HepG2 (cell line): Measurements from ENCODE around the gene THY1. TPM values are rescaled to one million over a fixed set of nuclear protein-coding genes. Genes with fewer than 3 reads are reported as not detected.

Source experiments
- AFF4 ChIP-seq: sonication (generic); formaldehyde crosslinking; IDR thresholded peaks from 2 replicates; pipeline ENCODE4 v1.4.0; 2020; ENCODE audit warnings: missing genetic modification reagents
- CBX1 ChIP-seq: IDR thresholded peaks from one replicate; pipeline ENCODE4 v1.6.1; 2016; ENCODE audit warnings: antibody characterized with exemption, low read depth
- CREB1 ChIP-seq, 2 experiments: fragments of 450-650 bp in 1 of 2; IDR thresholded peaks; 2 replicates each; pipeline ENCODE4 v1.6.1; 2016 to 2017; ENCODE audit warnings: control low read depth in 1 of 2, mild to moderate bottlenecking in 1 of 2, missing compliant biosample characterization in 1 of 2, missing genetic modification characterization in 1 of 2
- DBP ChIP-seq: sonication (generic); formaldehyde crosslinking; IDR thresholded peaks from 2 replicates; pipeline ENCODE4 v1.4.0; 2020; ENCODE audit warnings: missing genetic modification reagents; ENCODE audit errors: not compliant biosample characterization
- FOXA3 ChIP-seq: IDR thresholded peaks from 2 replicates; pipeline ENCODE4 v1.6.1; 2016; ENCODE audit warnings: missing genetic modification reagents, missing compliant biosample characterization
- GLI4 ChIP-seq: sonication (generic); formaldehyde crosslinking; IDR thresholded peaks from 2 replicates; pipeline ENCODE4 v1.5.1; 2020; ENCODE audit warnings: missing genetic modification reagents, mild to moderate bottlenecking, moderate library complexity, borderline replicate concordance
- MIXL1 ChIP-seq: IDR thresholded peaks from 2 replicates; pipeline ENCODE4 v1.6.1; 2016
- POLR2G ChIP-seq: fragments of 200-400 bp; formaldehyde crosslinking; IDR thresholded peaks from 2 replicates; pipeline ENCODE4 v1.6.1; 2018; ENCODE audit warnings: mild to moderate bottlenecking, low read depth, low read length, moderate library complexity
- SMC3 ChIP-seq: IDR thresholded peaks from 2 replicates; pipeline ENCODE4 v1.6.1; 2011; ENCODE audit warnings: low read length, improper control_type of control experiment
- SP2 ChIP-seq: sonication (generic); formaldehyde crosslinking; IDR thresholded peaks from 2 replicates; pipeline ENCODE4 v1.5.1; 2020; ENCODE audit warnings: mild to moderate bottlenecking, missing genetic modification reagents
- SRSF1 ChIP-seq: fragments of 200-400 bp; formaldehyde crosslinking; optimal IDR thresholded peaks from 2 replicates; pipeline ENCODE3; 2017; ENCODE audit warnings: mild to moderate bottlenecking, low read depth, low read length, moderate library complexity
- TAF1 ChIP-seq: sonication (generic); formaldehyde crosslinking; IDR thresholded peaks from 2 replicates; pipeline ENCODE4 v1.4.0; 2020; ENCODE audit warnings: missing genetic modification reagents
- TBL1XR1 ChIP-seq: fragments of 150-350 bp; IDR thresholded peaks from 2 replicates; pipeline ENCODE4 v1.6.1; 2014; ENCODE audit warnings: borderline replicate concordance, low read length; ENCODE audit not compliant: partially characterized antibody
- TBX2 ChIP-seq: sonication (generic); formaldehyde crosslinking; IDR thresholded peaks from 2 replicates; pipeline ENCODE4 v1.5.0; 2020; ENCODE audit warnings: missing genetic modification reagents, mild to moderate bottlenecking, borderline replicate concordance
- TGIF2 ChIP-seq: IDR thresholded peaks from 2 replicates; pipeline ENCODE4 v1.6.1; 2016; ENCODE audit warnings: control low read depth, missing compliant biosample characterization
- ZBTB14 ChIP-seq: sonication (generic); formaldehyde crosslinking; IDR thresholded peaks from 2 replicates; pipeline ENCODE4 v1.4.0; 2020; ENCODE audit warnings: missing genetic modification reagents
- ZBTB21 ChIP-seq: sonication (generic); formaldehyde crosslinking; IDR thresholded peaks from 2 replicates; pipeline ENCODE4 v1.4.0; 2020; ENCODE audit warnings: missing genetic modification reagents
- ZNF234 ChIP-seq: sonication (generic); formaldehyde crosslinking; conservative IDR thresholded peaks from 2 replicates; pipeline ENCODE4 v1.5.1; 2020; ENCODE audit warnings: mild to moderate bottlenecking, missing genetic modification reagents
- ZNF34 ChIP-seq: sonication (generic); formaldehyde crosslinking; IDR thresholded peaks from 2 replicates; pipeline ENCODE4 v1.4.0; 2020; ENCODE audit warnings: mild to moderate bottlenecking, missing genetic modification reagents, borderline replicate concordance
- ZNF343 ChIP-seq: sonication (generic); formaldehyde crosslinking; IDR thresholded peaks from 2 replicates; pipeline ENCODE4 v1.4.0; 2020; ENCODE audit warnings: mild to moderate bottlenecking, missing genetic modification reagents
- ZNF563 ChIP-seq: sonication (generic); formaldehyde crosslinking; IDR thresholded peaks from 2 replicates; pipeline ENCODE4 v1.8.0; 2022; ENCODE audit warnings: mild to moderate bottlenecking, moderate library complexity, missing genetic modification reagents
- ZNF615 ChIP-seq: sonication (generic); formaldehyde crosslinking; IDR thresholded peaks from 2 replicates; pipeline ENCODE4 v1.5.0; 2020; ENCODE audit warnings: mild to moderate bottlenecking, missing genetic modification reagents, borderline replicate concordance
- ZUFSP ChIP-seq: sonication (generic); formaldehyde crosslinking; IDR thresholded peaks from 2 replicates; pipeline ENCODE4 v1.9.0; 2021; ENCODE audit warnings: missing genetic modification reagents, mild to moderate bottlenecking, borderline replicate concordance
- polyA plus RNA-seq, 8 experiments: library from polyadenylated mRNA; depleted of rRNA in 3 of 8; stranded (reverse) in 7 of 8; unstranded in 1 of 8; fragments of >200 nt; fragmentation: Illumina TruSeq in 4 of 8; extraction: Trizol in 4 of 8; gene quantifications; 2 replicates each; pipeline versions ENCODE4 v1.2.1 to v1.2.3, GENCODE V29; 2011 to 2016; ENCODE audit warnings: low read depth in 4 of 8, missing spikeins in 1 of 8, mixed read lengths in 1 of 8; ENCODE audit not compliant: insufficient read depth in 1 of 8
- total RNA-seq, 5 experiments: library from RNA; depleted of rRNA; stranded (reverse); fragments of >200 nt; fragmentation: Illumina TruSeq; extraction: Trizol; gene quantifications; 2 replicates each; pipeline ENCODE4 v1.2.3, GENCODE V29; 2016; ENCODE audit warnings: low read depth in 1 of 5

THY1 gene
- total and polyA plus RNA-seq, 2 of the 13 experiments (the other 11 are each of a cell fraction or from before 2014, with no cell fraction given): not detected

- TF ChIP-seq AFF4 (CRISPR knock-in tag): no peak
- TF ChIP-seq TBX2 (CRISPR knock-in tag): peak; percentile 59; the same call in 1 of the 2 replicates
- no peak for TF ChIP-seq CREB1 (IDR thresholded peaks at IDR 0.05)
- TF ChIP-seq CREB1 (CRISPR knock-in tag; IDR thresholded peaks at IDR 0.05): peak; percentile 75
- no peak for TF ChIP-seq SMC3
- no peak for TF ChIP-seq TBL1XR1
- TF ChIP-seq ZNF615 (CRISPR knock-in tag): peak; percentile 74; the same call in 1 of the 2 replicates
- TF ChIP-seq DBP (CRISPR knock-in tag): no peak
- no peak for TF ChIP-seq CBX1
- no peak; the same call in 1 of the 2 replicates for TF ChIP-seq TAF1 (CRISPR knock-in tag)
- no peak for TF ChIP-seq GLI4 (CRISPR knock-in tag)
- no peak for TF ChIP-seq ZNF234 (CRISPR knock-in tag)
- TF ChIP-seq SRSF1: no peak
- no peak for TF ChIP-seq SP2
- no peak for TF ChIP-seq ZBTB14 (CRISPR knock-in tag)
- peak; percentile 65 for TF ChIP-seq FOXA3 (CRISPR knock-in tag)
- no peak for TF ChIP-seq TGIF2 (CRISPR knock-in tag)
- TF ChIP-seq ZNF34 (CRISPR knock-in tag): no peak
- peak; percentile 26; the same call in 1 of the 2 replicates for TF ChIP-seq MIXL1
- 0 out of 2 replicates have a peak, but pooled peaks have one; percentile 40 for TF ChIP-seq ZBTB21
- TF ChIP-seq ZNF563: no peak
- TF ChIP-seq ZUFSP (CRISPR knock-in tag): no peak
- 0 out of 2 replicates have a peak, but pooled peaks have one; percentile 31 for TF ChIP-seq POLR2G
- no peak for TF ChIP-seq ZNF343 (CRISPR knock-in tag)
These were observed 52.4 kb downstream of the THY1 start (continued) for GRCh38 chr11:119370486-119371046.
